GM12801 (cell line): ENCODE measurements around the gene MYOM1.

Experiments used
- TF ChIP-seq, protein P1 (sequence below): IDR thresholded peaks from one replicate; pipeline ENCODE4 v1.5.1; 2011; ENCODE audit warnings: control low read depth; ENCODE audit not compliant: insufficient read length; ENCODE audit errors: extremely low read depth

The MYOM1 gene

DNA sequence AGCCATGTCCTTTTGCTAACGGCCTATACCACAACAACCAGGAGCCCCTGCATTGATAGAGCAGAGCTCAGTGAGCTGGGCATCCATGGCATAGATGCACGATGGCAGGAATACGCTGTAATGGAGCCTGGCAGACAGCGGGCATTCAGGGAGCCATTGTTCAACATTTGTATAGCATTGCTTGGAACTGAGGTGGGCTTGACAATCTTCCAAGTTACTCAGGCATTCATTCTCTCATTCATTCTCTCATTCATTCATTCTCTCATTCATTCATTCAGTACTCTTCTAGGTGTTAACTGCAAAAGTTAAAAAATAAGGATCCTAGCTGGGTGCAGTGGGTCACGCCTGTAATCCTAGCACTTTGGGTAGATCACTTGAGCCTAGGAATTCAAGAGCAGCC lies 62.7 kb downstream of the MYOM1 start:
- TF ChIP-seq, protein P1, sequence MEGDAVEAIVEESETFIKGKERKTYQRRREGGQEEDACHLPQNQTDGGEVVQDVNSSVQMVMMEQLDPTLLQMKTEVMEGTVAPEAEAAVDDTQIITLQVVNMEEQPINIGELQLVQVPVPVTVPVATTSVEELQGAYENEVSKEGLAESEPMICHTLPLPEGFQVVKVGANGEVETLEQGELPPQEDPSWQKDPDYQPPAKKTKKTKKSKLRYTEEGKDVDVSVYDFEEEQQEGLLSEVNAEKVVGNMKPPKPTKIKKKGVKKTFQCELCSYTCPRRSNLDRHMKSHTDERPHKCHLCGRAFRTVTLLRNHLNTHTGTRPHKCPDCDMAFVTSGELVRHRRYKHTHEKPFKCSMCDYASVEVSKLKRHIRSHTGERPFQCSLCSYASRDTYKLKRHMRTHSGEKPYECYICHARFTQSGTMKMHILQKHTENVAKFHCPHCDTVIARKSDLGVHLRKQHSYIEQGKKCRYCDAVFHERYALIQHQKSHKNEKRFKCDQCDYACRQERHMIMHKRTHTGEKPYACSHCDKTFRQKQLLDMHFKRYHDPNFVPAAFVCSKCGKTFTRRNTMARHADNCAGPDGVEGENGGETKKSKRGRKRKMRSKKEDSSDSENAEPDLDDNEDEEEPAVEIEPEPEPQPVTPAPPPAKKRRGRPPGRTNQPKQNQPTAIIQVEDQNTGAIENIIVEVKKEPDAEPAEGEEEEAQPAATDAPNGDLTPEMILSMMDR: no peak

DNA sequence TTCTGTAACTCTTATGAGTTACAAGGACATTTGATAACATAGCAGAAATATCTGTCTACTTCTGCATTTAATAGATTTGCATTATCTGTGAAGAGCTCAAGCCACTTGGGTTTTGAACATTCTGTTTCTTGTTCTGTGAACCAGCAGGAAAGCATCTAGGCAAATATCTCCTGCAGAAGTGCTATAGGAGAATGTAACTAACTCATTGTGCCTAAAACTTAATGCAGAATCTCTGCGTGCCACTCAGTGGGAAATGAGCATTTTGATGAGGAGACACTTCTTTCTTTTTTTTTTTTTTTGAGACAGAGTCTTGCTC lies 63.5 kb downstream of the MYOM1 start:
- TF ChIP-seq, protein P1: no peak

DNA sequence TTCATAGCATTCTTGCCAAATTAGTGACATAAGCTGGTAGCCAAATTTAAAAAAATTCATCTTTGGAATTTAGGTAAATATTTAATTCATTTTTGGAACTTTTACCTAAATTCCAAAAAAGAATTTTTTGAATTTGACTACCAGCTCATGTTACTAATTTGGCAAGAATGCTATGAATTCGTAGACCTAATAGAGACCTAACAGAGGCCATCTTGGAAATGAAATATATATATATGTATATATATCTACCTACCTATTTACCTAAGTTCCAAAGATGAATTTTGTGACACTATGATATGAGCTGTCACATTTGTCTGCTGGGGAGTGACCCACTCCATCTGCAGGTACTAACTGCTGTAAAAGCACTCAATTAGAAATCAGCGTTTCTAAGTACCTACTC lies 65.6 kb downstream of the MYOM1 start:
- TF ChIP-seq, protein P1: no peak

DNA sequence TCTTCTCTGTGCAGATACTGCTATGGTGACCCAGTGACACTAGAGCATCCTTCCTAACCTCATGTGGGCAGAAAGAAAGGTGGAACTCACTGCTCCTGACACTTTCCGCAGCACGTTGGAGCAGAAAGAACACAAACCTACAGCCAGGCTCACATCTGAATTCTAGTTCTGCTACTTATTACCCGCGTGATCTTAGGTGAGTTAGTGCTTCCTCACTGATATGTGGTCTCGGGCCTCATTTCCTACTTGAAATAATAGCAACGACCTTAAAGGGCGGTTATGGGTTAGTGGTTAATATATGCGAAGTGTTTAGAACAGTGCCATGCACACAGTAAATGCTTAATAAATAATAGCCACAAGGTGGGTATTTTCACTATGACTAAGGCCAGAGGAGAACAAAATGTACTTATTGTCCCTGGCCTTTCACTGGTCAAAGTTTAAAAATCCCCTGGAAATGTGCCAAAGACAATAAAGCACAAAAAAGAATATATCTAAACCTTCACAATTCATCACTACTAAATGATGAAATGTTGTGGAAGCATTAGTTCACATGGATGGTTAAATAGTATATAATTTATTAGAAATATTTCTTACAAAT lies 66.6 kb downstream of the MYOM1 start:
- TF ChIP-seq, protein P1: no peak

DNA sequence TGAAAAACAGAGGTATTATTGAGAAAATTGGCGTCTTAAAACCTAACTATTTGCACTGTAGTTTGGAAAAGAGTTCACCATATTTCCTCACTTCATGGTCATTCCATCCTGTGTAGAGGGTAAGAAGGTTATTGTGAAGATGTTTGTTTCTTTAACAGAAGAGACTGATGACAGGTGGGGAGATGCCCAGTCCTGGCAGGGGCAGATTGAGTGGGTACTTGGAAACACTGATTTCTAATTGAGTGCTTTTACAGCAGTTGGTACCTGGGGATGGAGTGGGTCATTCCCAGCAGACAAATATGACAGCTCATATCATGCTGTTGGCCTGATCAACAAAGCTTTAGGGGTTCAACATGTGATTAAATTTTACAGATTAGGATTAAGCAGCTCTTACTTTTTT lies 67.5 kb downstream of the MYOM1 start:
- TF ChIP-seq, protein P1: no peak

DNA sequence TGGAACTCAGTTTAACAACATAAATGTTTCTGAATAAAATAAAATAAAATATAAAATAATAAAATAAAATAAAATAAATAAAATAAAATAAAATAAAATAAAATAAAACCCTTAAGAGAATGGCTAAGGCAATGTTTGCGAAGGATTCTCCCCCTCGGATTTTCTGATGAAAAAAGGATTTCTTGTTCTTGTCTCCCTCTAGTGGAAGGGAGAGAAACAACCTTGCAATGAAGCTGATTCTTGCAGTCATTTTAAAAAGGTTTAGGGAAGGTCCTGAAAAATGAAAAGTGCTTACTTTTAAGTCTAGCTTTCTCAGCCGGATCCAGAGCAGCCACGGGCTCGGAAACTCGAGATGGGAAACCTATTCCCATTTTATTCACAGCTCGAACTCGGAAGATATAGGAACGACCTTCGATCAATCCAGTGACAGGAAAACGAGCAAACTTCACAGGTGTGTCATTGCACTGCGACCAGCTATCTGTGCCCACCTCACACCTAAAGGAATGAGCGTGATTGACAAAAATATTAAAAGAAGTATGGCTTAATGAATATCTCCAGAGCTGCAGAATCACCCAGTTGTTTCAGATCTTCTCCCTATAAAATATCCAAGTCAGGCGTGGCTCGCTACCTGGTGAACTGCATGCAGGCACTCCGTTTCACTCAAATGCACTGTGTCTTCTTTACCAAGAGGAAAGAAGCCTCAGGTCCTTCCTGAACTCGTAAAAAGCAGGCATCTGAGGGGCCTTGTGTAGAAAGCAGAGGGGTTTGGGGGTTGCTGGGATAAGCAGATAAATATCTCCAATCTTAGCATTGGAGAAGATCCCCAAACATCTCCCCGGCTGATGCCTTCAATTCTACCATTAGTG lies 68.1 kb downstream of the MYOM1 start:
- TF ChIP-seq, protein P1: no peak

DNA sequence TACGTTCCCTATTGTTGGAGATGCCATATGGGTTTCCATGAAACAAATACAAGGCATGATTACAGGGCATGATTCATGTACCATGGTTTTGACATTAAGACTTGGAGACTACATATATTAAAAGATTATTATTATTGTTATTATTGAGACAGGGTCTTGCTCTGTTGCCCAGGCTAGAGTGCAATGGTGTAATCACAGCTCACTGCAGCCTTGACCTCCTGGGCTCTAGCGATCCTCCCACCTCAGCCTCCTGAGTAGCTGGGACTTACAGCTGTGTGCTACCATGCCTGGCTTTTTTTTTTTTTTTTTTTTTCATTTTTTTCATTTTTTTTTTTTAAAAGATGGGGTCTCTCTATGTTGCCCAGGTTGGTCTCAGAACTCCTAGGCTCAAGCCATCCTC lies 69.1 kb downstream of the MYOM1 start:
- TF ChIP-seq, protein P1: no peak
